ENCODE data around the gene TMEM120B.
"Not testable (repeated sequence)": the region's sequence is repeated elsewhere in the genome, so short reads cannot be mapped to it uniquely, and the experiment has no call there.

The TMEM120B gene
- total RNA-seq, result 2.7 to 20.1 (median 15.0) reads per million in 18 experiments

DNA sequence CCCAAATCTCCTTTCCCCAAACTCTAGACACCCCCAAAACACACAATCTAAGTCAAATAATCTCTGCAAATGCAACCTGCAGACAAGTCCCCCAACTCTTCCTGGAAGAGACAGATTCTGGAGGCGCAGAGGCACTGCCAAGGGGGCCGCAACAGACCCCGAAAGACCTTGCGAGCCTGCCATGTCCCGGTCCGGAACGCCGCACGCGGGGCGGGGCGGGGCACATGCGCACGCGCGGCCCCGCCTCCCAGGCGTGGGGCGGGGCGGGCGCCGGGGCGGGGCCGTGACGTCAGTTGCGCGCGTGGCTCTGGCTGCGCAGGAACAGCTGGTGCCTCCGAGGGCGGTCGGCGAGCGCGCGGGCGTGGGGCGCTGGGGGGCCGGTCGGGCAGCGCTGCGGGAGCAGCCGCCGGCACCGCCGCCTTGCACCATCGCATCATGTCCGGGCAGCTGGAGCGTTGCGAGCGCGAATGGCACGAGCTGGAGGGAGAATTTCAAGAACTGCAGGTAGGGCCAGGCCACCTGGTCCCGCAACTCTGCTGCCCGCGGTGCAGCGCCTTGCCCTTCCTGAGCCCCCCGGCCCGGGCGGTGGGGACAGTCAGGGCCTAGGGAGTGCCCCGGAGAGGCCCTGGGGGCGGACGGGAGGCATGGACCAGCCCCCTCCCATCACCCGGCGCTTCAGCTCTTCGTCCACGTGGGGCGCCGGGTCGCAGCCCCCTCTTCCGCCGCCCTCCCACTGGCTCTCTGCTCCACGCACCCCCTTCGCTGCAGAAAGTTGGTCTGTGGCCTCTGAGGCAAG is at the start of gene TMEM120B:
Gene TMEM120B, plus strand, starts transcription at position 292 of the 796 bp plus-strand sequence. Its CDS starts 144 bp downstream, at position 436.
- peak; percentile 80 to 92 for DNase-seq

DNA sequence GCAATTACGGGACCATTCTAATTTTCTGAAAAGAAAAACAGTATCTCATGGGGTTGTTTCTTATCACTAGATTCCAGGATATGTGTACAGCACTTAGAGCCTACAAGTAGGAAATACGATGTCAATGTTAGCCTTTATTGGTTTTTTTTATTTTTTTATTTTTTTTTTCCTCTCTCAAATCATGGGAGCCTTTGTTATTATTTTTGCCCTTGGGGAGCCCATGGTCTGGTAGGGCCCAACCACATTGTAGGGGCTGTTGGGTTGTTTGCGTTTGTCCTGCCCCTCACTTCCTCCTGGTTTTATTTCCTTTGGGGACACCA is 49.0 kb upstream of the TMEM120B start:
- no peak for DNase-seq

DNA sequence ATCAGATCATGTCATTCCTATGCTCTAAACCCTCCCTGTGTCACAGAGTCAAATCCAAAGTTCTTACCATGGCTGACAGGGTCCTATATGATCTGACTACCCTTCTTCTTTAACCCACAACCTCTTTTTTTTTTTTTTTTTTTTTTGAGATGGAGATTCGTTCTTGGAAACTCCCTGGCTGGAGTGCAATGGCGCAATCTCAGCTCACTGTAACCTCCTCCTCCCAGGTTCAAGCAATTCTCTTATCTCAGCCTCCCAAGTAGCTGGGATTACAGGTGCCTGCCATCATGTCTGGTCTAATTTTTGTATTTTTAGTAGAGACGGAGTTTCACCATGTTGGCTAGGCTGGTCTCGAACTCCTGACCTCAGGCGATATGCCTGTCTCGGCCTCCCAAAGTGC is 45.7 kb upstream of the TMEM120B start:
- DNase-seq, result not testable (repeated sequence)

DNA sequence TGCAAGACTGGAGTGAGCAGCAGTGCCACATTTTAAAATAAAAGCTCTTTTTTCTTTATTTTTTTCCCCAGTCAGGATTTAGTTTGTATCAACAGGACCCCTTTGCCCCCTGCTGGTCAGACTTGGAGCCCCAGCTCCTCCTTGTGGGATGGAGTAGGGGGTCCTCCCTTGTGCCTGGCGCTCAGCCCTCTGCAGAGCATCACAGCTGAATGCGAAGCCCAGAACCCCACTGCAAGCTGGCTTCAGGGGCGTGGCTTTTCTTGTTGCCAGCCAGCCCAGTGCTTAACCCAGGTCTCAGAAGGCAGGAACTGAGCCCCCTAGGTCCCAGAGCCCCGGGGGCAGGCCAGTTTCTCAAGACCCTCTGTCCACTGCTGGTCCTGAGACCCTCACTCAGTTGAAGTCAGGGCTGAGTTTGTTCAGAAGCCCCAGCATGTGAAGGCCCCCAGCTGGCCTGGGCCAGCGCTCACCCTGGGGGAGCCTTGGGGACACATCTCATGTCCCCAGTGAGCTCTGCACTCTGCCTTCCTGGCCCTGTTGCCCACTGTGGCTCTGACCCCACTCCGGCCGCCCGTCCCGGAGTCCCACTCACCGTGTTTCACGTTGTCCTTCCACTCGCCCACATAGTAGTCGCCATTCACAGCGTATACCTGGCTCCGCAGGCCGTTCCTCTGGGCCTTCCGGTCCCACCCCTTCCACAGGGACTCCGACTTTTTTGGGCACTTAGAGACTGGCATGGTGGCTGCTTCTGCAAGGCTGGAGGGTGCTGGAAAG is 43.6 kb upstream of the TMEM120B start:
- DNase-seq, result no peak

DNA sequence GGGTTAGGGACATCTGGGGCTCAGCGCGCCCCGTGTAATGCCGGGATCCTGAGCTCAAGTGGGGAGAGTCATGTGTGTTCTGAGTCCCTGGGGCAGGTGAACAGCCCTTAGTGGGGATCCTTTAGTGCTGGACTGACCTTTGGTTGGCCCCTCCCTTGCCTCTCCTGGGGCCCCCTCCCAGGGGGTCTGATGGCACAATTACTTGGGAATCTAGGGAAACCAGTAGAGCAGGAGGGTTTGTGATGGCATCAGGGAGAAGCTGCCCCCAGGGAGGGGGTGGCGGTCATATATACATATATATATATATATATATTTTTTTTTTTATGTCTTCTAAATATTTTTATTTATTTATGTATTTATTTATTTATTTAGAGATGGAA is 43.0 kb upstream of the TMEM120B start, which contains the start of gene MORN3:
Gene MORN3, minus strand, starts transcription at position 134 of the 380 bp plus-strand sequence. CDS start 171 bp downstream, outside the sequence.
- no peak for DNase-seq

DNA sequence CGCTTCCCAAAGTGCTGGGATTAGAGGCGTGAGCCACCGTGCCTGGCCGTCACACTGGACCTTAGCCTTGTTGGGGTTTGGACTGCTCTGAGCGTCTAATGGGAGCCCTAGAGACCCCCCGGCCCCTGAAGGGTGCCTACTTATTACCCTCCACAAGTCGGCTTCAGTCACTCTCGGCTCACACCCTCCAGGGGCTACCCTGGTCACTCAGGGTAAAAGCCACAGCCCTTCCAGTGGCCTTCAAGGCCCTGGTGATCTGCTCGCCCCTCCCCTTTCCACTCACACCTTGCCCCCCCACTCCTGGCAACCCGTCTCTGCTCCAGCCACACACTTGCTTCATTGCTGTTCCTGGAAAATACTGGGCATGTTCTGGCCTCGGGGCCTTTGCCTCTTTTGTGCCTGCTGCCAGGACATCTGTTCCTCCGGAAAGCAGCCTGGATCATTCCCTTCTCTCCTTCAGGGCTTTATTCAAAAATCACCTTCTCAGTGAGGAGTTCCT is 39.5 kb upstream of the TMEM120B start:
- no peak for DNase-seq

DNA sequence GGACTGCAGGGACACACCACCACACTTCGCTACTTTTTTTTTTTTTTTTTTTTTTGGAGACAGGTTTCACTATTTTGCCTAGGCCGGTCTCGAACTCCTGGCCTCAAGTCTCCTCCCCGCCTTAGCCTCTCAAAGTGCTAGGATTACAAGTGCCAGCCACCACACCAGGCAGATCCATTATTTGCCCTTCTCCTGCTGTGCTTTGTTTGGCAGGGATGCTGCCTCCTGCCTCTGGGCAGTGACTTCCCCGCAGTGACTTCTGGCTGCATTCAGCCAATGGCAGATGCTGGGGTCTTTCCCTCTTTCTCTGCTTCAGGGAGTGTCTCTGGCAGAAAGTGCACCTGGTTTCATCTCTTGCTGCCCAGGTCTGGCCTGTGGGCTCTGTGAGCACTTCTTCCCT is 36.4 kb upstream of the TMEM120B start:
- no peak for DNase-seq

DNA sequence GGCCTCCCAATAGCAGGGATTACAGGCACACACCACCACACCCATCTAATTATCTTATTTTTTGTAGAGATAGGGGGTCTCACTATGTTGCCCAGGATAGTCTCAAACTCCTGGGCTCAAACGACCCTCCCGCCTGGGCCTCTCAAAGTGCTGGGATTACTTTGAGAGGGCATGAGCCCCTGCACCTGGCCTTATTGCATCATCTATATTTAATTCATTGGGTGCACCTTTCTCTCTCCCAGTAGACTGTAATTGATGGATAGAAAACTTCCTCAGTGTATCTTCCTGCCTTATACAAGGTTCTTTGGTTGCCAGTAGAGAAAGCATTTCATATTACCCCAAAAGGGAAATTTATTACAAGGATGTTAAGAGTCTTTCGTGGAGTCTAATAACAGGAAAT is 34.2 kb upstream of the TMEM120B start:
- DNase-seq, result no peak

DNA sequence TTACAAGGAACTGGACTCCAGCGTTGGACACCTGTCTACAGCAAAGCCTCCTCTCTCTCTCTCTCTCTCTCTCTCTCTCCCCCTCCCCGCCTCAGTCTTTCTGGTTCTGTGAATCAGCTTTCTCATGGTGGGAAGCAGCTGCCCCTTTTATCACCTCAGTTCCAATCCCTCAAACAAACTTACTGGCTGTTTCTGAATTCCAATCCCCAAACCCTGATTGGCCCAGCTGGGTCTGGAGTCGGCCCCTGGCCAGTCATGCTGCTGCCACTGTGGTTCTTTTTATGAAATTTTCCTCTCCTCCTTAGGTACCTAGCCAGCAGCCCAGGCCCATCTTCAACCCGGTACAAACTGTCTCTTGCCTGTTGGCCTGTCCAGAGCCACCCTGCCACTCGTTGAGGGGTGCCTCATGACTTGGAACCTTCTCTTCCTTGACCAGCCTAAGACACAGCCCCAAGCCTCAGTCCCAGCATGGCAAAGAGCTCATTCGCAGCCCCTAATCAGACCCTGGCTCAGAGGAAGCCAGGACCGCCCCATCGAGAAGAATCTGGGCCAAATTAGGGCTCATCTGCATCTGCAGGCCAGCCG is 33.7 kb upstream of the TMEM120B start:
- no peak for DNase-seq

DNA sequence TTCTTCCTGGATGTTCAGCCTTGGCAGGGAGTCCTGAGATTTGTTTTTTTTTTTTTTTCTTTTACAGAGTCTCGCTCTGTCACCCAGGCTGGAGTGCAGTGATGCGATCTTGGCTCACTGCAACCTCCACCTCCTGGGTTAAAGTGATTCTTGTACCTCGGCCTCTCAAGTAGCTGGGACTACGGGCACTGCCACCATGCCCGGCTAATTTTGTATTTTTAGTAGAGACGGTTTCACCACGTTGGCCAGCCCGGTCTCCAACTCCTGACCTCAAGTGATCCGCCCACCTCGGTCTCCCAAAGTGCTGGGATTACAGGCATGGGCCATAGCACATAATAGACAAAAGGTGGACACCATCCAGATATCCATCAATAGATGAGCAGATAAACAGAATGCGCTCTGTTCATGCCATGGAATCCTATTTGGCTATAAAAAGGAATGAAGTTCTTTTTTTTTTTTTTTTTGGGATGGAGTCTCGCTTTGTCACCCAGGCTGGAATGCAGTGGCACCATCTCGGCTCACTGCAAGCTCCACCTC is 32.8 kb upstream of the TMEM120B start:
- DNase-seq, result not testable (repeated sequence)

DNA sequence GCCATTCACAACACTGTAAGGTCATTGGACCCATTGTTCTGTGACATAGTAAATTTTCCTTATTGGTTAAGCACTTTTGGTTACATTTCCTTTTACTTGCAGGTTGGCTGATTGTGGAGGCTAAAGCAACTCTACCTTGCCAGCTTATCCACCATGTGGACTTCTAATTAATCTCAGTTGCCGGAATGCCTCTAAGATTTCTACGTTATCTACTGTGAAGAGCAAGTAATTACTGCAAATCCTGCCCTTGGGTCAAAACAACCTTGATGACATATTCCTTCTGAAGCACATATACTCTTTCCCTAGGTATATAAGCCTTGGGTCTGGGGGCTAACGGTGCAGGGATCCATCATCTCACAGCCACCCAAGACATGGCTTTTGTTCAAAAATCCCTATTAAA is 23.6 kb upstream of the TMEM120B start:
- DNase-seq, result no peak

DNA sequence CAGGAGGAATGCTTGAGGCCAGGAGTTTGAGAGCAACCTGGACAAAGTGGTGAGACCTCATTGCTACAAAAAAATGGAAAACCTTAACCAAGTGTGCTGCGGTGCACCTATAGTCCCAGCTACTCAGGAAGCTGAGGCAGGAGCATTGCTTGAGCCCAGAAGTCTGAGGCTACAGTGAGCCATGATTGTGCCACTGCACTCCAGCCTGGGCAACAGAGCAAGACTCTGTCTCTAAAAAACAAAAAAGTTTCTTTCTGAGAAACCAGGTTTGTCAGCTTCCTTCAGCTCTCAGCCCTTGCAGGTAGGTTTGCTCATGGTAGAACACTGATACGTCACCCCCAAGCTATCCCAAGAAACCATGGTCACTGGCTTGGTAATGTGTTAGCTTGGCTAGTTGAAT is 23.1 kb upstream of the TMEM120B start:
- no peak for DNase-seq

DNA sequence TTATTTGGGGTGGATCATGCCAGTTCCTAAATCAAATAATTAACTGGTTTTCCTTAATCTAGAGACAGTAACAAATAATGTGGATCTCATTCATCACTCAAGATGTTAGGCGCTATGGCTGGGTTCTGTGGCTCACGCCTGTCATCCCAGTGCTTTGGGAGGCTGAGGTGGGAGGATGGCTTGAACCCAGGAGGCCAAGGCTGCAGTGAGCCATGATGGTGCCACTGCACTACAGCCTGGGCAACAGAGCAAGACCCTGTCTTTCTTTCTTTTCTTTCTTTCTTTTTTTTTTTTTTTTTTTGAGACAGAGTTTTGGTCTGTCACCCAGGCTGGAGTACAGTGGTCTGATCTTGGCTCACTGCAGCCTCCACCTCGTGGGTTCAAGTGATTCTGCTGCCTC is 19.8 kb upstream of the TMEM120B start:
- not testable (repeated sequence) for DNase-seq

DNA sequence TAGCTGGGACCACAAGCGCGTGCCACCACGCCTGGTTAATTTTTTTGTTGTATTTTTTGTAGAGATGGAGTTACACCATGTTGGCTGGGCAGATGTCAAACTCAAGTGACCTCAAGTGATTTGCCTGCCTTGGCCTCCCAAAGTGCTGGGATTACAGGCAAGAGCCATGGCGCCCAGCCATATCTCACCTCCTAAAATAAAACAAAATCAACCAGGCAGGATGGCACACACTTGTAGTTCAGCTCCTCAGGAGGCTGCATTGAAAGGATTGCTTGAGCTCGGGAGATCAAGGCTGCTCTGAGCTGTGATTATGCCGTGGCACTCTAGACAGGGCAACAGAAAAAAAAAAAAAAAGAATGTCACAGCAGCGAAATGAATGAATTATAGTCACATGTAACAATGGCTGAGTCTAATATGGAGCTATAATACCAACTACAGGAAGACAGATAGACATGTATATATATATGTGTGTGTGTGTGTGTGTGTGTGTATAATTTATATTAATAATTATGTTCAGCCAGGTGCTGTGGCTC is 19.3 kb upstream of the TMEM120B start:
- DNase-seq, result no peak

DNA sequence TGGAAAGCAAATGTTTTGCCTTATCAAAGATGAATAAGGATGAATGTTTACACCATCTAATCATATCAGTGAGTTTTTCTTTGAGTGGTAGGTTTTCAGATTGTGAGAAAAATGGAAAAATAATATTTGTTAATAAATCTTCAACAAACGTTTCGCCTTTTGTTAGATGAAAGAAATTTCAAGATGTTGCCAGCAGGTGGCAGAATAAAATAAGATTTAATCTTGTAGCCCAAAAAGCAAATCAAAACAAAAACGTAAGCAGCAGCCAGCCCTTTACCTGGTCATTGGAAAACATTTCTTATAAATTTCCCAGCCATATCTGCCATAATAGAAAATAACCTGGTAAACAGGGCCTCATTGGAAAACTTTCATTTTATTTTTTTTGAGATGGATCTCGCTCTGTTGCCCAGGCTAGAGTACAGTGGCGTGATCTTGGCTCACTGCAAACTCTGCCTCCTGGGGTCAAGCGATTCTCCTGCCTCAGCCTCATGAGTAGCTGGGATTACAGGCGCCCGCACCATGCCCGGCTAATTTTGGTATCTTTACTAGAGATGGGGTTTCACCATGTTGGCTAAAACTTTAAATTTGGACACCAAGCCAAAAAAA is 15.4 kb upstream of the TMEM120B start:
- peak; percentile 46 to 68 for DNase-seq

DNA sequence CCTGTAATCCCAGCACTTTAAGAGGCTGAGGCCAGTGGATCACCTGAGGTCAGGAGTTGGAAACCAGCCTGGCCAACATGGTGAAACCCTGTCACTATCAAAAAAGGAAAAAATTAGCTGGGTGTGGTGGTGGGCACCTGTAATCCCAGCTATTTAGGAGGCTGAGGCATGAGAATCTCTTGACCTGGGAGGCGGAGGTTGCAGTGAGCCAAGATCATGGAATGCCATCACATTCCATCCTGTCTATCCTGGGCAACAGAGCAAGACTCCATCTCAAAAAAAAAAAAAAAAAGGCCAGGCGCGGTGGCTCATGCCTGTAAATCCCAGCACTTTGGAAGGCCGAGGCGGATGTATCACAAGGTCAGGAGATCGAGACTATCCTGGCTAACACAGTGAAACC is 14.7 kb upstream of the TMEM120B start:
- not testable (repeated sequence) for DNase-seq

DNA sequence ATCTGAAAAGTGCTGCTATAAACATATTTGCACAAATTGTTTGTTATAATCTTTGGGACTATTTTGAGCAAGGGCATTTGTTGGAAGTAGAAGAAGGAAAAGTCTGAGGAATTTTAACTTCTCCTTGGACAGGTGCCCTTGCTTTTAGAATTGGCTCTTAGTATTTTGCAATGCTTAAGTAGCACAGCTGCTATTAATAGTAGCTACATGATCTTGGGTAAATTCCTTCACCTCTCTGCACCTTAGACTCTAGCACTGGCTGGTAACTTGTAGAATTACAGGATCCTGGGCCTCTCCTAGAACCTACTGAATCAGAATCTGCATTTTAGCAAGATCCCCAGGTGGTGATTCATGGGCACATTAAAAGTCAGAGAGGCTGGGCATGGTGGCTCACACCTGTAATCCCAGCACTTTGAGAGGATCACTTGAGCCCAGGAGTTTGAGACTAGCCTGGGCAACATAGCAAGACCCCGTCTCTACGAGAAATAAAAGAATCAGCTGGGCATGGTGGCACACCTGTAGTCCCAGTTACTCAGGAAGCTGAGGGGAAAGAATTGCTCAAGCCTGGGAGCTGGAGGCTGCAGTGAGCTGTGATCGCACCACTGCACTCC is 10.8 kb upstream of the TMEM120B start:
- DNase-seq, result no peak

DNA sequence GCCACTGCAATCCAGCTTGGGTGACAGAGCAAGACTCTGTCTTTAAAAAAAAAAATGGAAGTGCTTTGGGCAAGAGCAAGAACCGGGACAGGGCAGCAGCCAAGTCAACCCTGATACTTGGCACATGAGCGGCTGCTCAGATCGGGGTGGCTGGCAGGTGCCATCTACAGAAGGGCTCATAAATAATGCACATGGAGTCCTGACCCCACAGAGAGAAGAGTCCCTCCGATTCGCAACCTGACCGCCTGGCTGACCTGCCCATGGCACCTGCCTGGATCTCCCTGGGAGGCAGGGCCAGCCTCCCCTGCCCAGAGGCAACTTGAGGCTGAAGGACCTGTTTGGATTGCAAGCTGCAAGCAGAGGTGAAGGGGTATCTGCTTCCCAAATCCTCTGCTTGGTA is 9.6 kb upstream of the TMEM120B start:
- no peak for DNase-seq

DNA sequence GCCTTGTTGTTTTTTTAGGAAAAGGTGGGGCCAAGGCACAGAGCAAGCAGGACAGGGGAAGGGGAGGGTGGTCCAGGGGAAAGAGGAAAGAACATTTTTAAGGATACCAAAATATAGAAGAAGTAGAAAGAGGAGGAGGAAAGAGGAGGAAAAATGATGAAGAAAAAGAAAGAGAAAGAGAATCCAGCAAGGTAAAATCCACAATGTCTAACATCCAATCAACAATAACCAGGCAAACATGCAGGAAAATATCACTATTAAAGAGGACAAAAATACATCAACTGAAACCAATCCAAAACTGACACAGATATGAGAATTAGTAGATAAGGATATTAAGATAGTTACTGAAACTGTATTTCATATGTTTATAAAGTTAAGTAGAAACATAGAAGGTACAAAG is 7.0 kb upstream of the TMEM120B start:
- no peak for DNase-seq

DNA sequence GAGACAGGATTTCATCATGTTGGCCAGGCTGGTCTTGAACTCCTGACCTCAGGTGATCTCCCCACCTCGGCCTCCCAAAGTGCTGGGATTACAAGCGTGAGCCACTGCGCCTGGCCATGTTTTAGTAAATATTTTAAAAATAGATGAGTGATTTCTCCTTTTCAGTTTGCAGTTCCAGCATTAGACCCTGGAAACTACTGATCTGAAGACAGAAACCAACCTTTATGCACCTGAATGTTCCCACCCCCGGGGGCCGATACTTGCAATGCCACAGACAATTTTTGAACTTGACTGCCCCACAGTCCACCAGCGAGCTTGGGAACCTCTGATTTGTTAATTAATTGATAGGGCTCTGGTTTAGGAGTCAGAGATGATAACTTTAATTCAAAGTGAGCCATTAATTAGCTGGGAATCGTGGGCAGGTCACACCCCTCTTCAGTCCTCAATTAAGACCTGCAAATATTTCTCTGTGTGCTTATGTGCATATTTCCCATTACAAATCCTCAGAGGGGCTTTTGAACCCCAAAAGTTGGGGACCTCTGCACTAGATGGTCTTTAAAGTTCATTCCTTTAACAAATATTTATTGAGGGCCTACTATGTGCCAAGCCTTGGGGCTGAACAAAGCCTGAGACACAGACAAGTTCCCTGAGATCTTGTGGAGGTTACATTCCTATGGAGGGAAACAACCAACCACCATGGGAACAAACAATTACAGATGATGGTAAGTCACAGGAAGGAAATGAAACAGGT is 4.1 kb upstream of the TMEM120B start:
- no peak for DNase-seq

DNA sequence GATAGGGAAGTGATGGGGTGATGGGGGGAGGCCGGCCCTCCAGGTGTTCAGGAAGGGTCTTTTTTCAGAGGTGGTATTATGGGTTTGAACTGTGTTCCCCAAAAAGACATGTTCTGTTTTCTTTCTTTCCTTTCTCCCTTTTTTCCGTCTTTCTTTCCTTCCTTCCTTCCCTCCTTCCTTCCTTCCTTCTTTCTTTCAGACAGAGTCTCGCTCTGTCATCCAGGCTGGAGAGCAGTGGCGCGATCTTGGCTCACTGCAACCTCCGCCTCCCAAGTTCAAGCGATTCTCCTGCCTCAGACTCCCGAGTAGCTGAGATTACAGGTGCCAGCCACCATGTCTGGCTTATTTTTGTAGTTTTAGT is 3.5 kb upstream of the TMEM120B start:
- not testable (repeated sequence) for DNase-seq
